ENCODE results near the gene PRCP.
"Not testable (repeated sequence)": the region's sequence is repeated elsewhere in the genome, so short reads cannot be mapped to it uniquely, and the experiment has no call there.

Gene PRCP

GRCh38 chr11:82900277-82901164, at the start of gene PRCP:
TSS of gene PRCP (minus strand) at chr11:82900430. CDS start at chr11:82900402, 28 bp downstream.
- DNase-seq, result peak; percentile 90 to 91

GRCh38 chr11:82949352-82949751, 49.1 kb upstream of the PRCP start:
- no peak for DNase-seq

GRCh38 chr11:82945682-82946081, 45.5 kb upstream of the PRCP start:
- DNase-seq, result no peak

- DNase-seq, result not testable (repeated sequence)
These were observed 44.8 kb upstream of the PRCP start for GRCh38 chr11:82945041-82945440.

- no peak for DNase-seq
These were observed 44.0 kb upstream of the PRCP start for GRCh38 chr11:82944198-82944597.

- DNase-seq, result not testable (repeated sequence)
These were observed 43.2 kb upstream of the PRCP start for GRCh38 chr11:82943430-82943829.

- DNase-seq, result no peak
These were observed 42.1 kb upstream of the PRCP start for GRCh38 chr11:82942376-82942775.

- no peak for DNase-seq
These were observed 39.2 kb upstream of the PRCP start for GRCh38 chr11:82939456-82939855.

GRCh38 chr11:82937554-82937953, 37.3 kb upstream of the PRCP start:
- no peak for DNase-seq

GRCh38 chr11:82936261-82936660, 36.0 kb upstream of the PRCP start:
- no peak for DNase-seq

GRCh38 chr11:82932564-82932963, 32.3 kb upstream of the PRCP start:
- no peak for DNase-seq

- DNase-seq, result no peak
These were observed 30.5 kb upstream of the PRCP start for GRCh38 chr11:82930734-82931133.

GRCh38 chr11:82930229-82930628, 30.0 kb upstream of the PRCP start:
- DNase-seq, result no peak

GRCh38 chr11:82929121-82929520, 28.9 kb upstream of the PRCP start:
- DNase-seq, result no peak

- peak; percentile 31 to 45 for DNase-seq
These were observed 27.1 kb upstream of the PRCP start for GRCh38 chr11:82927264-82927880.

- no peak for DNase-seq
These were observed 24.4 kb upstream of the PRCP start for GRCh38 chr11:82924522-82925224.

- not testable (repeated sequence) for DNase-seq
These were observed 22.4 kb upstream of the PRCP start for GRCh38 chr11:82922396-82923173.

GRCh38 chr11:82920227-82920626, 20.0 kb upstream of the PRCP start:
- not testable (repeated sequence) for DNase-seq

GRCh38 chr11:82919786-82920185, 19.6 kb upstream of the PRCP start:
- DNase-seq, result not testable (repeated sequence)

- DNase-seq, result no peak
These were observed 8.9 kb upstream of the PRCP start for GRCh38 chr11:82909015-82909640.

GRCh38 chr11:82908311-82908710, 8.1 kb upstream of the PRCP start:
- no peak for DNase-seq

GRCh38 chr11:82907371-82907770, 7.1 kb upstream of the PRCP start:
- no peak for DNase-seq
